ENCODE measurements around the gene TBX18. TPM values are rescaled to one million over a fixed set of nuclear protein-coding genes. Genes with fewer than 3 reads are reported as not detected.

The TBX18 gene
- total and polyA plus RNA-seq, 2 of the 4 experiments (the other 2 are of a cell fraction): 0.86 to 1.3 TPM

DNA sequence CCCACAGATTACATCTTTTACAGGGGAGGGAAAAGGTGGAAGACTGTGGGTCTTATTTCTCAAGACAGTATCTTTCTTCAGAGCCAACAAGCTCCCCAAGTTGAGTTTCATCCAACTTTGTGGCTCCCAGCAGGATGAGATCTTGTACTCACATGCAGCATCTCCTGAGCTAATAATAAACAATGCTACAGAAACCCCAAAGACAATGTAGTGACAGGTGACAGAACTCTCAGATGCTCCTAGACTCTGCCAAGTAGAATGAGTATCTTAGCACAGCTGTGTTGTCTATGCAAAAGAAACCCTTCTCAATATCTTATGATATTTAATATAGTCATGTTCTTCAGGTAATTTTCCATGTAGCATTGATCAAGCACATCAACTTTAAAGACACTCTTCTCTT is 90.0 kb downstream of the TBX18 start:
- Histone ChIP-seq H3K56ac (ENCODE audit: extremely low read depth, insufficient read depth, low read length) (no peak overlapping the region), H4K91ac (ENCODE audit: insufficient read depth, low read depth, low read length) (no peak overlapping the region), H3K79me1 (ENCODE audit: low read depth in 1 of 2, low read length in 2 of 2) (no peaks in the 10 kb centered on the region), H2AK5ac (ENCODE audit: low read depth, low read length) (no peak overlapping the region), H3K4ac (ENCODE audit: low read depth, low read length) (no peak overlapping the region), H3K27ac (ENCODE audit: insufficient read depth, low read length) (no peak overlapping the region), H3K14ac (replicated peaks; ENCODE audit: low read depth, low read length) (no peak overlapping the region), H3K4me2 (ENCODE audit: low read depth, low read length) (no peak overlapping the region), H3K9ac (ENCODE audit: low read depth, low read length) (no peak overlapping the region), H3K9me1 (ENCODE audit: insufficient read depth, low read length) (no peaks in the 10 kb centered on the region), H3K27me3 (ENCODE audit: control insufficient read depth, insufficient read depth, low read length) (no peaks in the 10 kb centered on the region), H3K18ac (ENCODE audit: low read depth, low read length) (no peak overlapping the region), H3K4me3 (ENCODE audit: insufficient read depth, low read depth, low read length) (no peak overlapping the region), H3K23ac (ENCODE audit: low read depth, low read length) (no peak overlapping the region), H2AK9ac (replicated peaks; ENCODE audit: low read depth, low read length, poor library complexity) (no peak overlapping the region), H4K20me1 (ENCODE audit: insufficient read depth, low read length) (no peaks in the 10 kb centered on the region), H3K4me1 (ENCODE audit: control insufficient read depth, insufficient read depth, low read length) (no peaks in the 10 kb centered on the region), H2AFZ (replicated peaks; ENCODE audit: low read length, poor library complexity) (no peak overlapping the region), H4K8ac (ENCODE audit: low read depth in 2 of 2, low read length in 2 of 2) (no peak overlapping the region), H4K5ac (ENCODE audit: low read depth, low read length) (no peak overlapping the region), H2BK15ac (ENCODE audit: low read depth, low read length) (no peak overlapping the region), H2BK120ac (ENCODE audit: low read depth, low read length) (no peak overlapping the region), H2BK5ac (ENCODE audit: low read depth, low read length, poor library complexity, severe bottlenecking) (no peak overlapping the region), H3K36me3 (ENCODE audit: control insufficient read depth, insufficient read depth, low read length) (no peaks in the 10 kb centered on the region), H3K9me3 (ENCODE audit: control insufficient read depth, insufficient read depth, low read length) (no peaks in the 10 kb centered on the region), H2BK20ac (ENCODE audit: low read depth, low read length) (no peak overlapping the region)
- no TSS peak for BruUV-seq (replicated peaks)
- intact Hi-C loops (cut with micrococcal nuclease): loop anchor here (10.0 kb wide), 1 partner anchor 110 kb away; no protein-coding TSS in a partner anchor
- TF ChIP-seq NFE2L2 (IDR thresholded peaks at IDR 0.05; ENCODE audit: low read depth, low read length): no peak
- TF ChIP-seq CHD1 (IDR thresholded peaks at IDR 0.05; ENCODE audit: low read depth, low read length): no peak
- no peak for TF ChIP-seq SMC3 (IDR thresholded peaks at IDR 0.05; ENCODE audit: low read depth, low read length)
- TF ChIP-seq, protein P1, sequence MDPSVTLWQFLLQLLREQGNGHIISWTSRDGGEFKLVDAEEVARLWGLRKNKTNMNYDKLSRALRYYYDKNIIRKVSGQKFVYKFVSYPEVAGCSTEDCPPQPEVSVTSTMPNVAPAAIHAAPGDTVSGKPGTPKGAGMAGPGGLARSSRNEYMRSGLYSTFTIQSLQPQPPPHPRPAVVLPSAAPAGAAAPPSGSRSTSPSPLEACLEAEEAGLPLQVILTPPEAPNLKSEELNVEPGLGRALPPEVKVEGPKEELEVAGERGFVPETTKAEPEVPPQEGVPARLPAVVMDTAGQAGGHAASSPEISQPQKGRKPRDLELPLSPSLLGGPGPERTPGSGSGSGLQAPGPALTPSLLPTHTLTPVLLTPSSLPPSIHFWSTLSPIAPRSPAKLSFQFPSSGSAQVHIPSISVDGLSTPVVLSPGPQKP (IDR thresholded peaks at IDR 0.05; ENCODE audit: borderline replicate concordance, low read depth, low read length): no peak
- no peak for TF ChIP-seq RAD21 (IDR thresholded peaks at IDR 0.05; ENCODE audit: low read length)
- TF ChIP-seq MAFK (IDR thresholded peaks at IDR 0.05; ENCODE audit: low read depth, low read length): no peak
- TF ChIP-seq FOS (IDR thresholded peaks at IDR 0.05; ENCODE audit: low read depth, low read length): no peak
- no peak for TF ChIP-seq RCOR1 (IDR thresholded peaks at IDR 0.05; ENCODE audit: insufficient replicate concordance, low read length)
- no peak for TF ChIP-seq RFX5 (IDR thresholded peaks at IDR 0.05; ENCODE audit: low read depth, low read length)
- no peak for TF ChIP-seq MAZ (IDR thresholded peaks at IDR 0.05; ENCODE audit: borderline replicate concordance, low read depth, low read length)
- TF ChIP-seq, protein P2, sequence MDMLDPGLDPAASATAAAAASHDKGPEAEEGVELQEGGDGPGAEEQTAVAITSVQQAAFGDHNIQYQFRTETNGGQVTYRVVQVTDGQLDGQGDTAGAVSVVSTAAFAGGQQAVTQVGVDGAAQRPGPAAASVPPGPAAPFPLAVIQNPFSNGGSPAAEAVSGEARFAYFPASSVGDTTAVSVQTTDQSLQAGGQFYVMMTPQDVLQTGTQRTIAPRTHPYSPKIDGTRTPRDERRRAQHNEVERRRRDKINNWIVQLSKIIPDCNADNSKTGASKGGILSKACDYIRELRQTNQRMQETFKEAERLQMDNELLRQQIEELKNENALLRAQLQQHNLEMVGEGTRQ (IDR thresholded peaks at IDR 0.05; ENCODE audit: low read depth, low read length): no peak
- TF ChIP-seq BHLHE40 (IDR thresholded peaks at IDR 0.05; ENCODE audit: low read depth, low read length): no peak
- TF ChIP-seq CEBPB (IDR thresholded peaks at IDR 0.05; ENCODE audit: low read depth, low read length): no peak
- no peak for TF ChIP-seq POLR2A (IDR thresholded peaks at IDR 0.05; ENCODE audit: low read depth, low read length)
- TF ChIP-seq, protein P3, sequence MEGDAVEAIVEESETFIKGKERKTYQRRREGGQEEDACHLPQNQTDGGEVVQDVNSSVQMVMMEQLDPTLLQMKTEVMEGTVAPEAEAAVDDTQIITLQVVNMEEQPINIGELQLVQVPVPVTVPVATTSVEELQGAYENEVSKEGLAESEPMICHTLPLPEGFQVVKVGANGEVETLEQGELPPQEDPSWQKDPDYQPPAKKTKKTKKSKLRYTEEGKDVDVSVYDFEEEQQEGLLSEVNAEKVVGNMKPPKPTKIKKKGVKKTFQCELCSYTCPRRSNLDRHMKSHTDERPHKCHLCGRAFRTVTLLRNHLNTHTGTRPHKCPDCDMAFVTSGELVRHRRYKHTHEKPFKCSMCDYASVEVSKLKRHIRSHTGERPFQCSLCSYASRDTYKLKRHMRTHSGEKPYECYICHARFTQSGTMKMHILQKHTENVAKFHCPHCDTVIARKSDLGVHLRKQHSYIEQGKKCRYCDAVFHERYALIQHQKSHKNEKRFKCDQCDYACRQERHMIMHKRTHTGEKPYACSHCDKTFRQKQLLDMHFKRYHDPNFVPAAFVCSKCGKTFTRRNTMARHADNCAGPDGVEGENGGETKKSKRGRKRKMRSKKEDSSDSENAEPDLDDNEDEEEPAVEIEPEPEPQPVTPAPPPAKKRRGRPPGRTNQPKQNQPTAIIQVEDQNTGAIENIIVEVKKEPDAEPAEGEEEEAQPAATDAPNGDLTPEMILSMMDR (conservative IDR thresholded peaks at IDR 0.05; ENCODE audit: low read depth, low read length): no peak
- TF ChIP-seq MXI1 (IDR thresholded peaks at IDR 0.05; ENCODE audit: borderline replicate concordance, low read depth, low read length): no peak
- dilution Hi-C loops (cut with HindIII; ENCODE audit: low sequenced_read_pairs, unreplicated experiment): no loop called here
- DNase-seq (no peak), ATAC-seq (ENCODE audit: low read depth) (no peak)
- POLR2A ChIA-PET (ENCODE audit: unreplicated experiment): no interaction called here
- CTCF ChIA-PET: no interaction called here
- in situ Hi-C loops (cut with MboI; ENCODE audit: low sequenced_read_pairs): no loop called here
